Esophagus (tissue), 2 donors: ENCODE results near the gene DNAJC11. TPM values are rescaled to one million over a fixed set of nuclear protein-coding genes. Genes with fewer than 3 reads are reported as not detected.
A peak's percentile ranks its signal among the peaks of the same experiment; 100 is the strongest.

ENCODE experiments used
- H3K27ac ChIP-seq, 2 donors: one replicate each; pipeline ENCODE4 v1.5.1; 2013; ENCODE audit warnings: low read depth in 2 of 2, mild to moderate bottlenecking in 2 of 2, inconsistent platforms in 1 of 2, low read length in 1 of 2, moderate library complexity in 1 of 2
- H3K27me3 ChIP-seq, 2 donors: one replicate each; pipeline ENCODE4 v1.6.1; 2013; ENCODE audit warnings: low read length in 2 of 2, control low read depth in 1 of 2, mild to moderate bottlenecking in 1 of 2; ENCODE audit not compliant: insufficient read depth in 2 of 2, control insufficient read depth in 1 of 2
- H3K36me3 ChIP-seq, 2 donors: one replicate each; pipeline ENCODE4 v1.6.1; 2013; ENCODE audit warnings: low read length in 1 of 2; ENCODE audit not compliant: control insufficient read depth in 2 of 2, insufficient read depth in 2 of 2
- H3K4me1 ChIP-seq, 2 donors: one replicate each; pipeline ENCODE4 v1.6.1; 2013; ENCODE audit warnings: low read length in 1 of 2; ENCODE audit not compliant: control insufficient read depth in 2 of 2, insufficient read depth in 2 of 2
- H3K4me3 ChIP-seq, 2 donors: one replicate each; pipeline ENCODE4 v1.5.1; 2013; ENCODE audit warnings: low read length in 2 of 2, mild to moderate bottlenecking in 2 of 2, low read depth in 1 of 2, moderate library complexity in 1 of 2
- H3K9me3 ChIP-seq, 2 donors: one replicate each; pipeline ENCODE4 v1.6.1; 2013; ENCODE audit warnings: mild to moderate bottlenecking in 2 of 2, low read depth in 1 of 2, low read length in 1 of 2, moderate library complexity in 1 of 2; ENCODE audit not compliant: control insufficient read depth in 2 of 2, insufficient read depth in 1 of 2
- WGBS, 2 donors: extraction: QIAGEN DNeasy Blood & Tissue Kit; methylation state at CpG; one replicate each; pipeline ENCODE4 v1.1.7; 2013; 5-methylcytosine and 5-hydroxymethylcytosine counted together
- polyA plus RNA-seq, 2 donors: library from polyadenylated mRNA; stranded (reverse); fragments of 200-250 nt; gene quantifications; one replicate each; pipeline ENCODE4 v1.2.3, GENCODE V29; 2013
- donor health status: healthy with polysubstance abuse.
- donor health status: Bipolar disorder and iron deficiency.

Gene DNAJC11
- polyA plus RNA-seq, 2 donors: 21.9 to 23.0 TPM

DNA sequence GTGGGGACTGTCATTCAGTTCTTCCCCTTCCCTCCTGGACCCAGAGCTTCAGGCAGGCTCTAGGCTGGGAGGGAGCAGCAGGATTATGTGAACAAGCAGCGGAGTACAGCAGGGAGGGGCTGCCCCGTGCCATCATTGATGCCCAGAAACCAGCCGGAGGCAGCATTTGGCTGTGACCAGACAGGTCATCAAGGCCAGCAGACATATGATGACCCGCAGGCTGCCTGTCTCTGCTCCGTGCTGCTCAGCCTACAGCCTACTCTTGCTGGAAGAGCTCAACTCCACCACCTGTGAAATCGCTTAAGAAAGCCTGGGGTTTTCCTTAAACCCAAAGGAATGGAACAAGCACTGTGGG lies 103.9 kb downstream of the DNAJC11 start:
- H3K27ac ChIP-seq: peak overlapping the region in 1 of 2 donors; percentile 59
- H3K27me3 ChIP-seq: no peaks in the 10 kb centered on the region
- peaks cover 12 to 28% of the 10 kb centered on the region in 2 donors for H3K4me1 ChIP-seq
- 56 to 70% methylated on average over 6 of the region's 6 CpGs for WGBS, 2 donors
- peak overlapping the region in 1 of 2 donors; percentile 5 for H3K4me3 ChIP-seq
- peaks cover 0 to 1% of the 10 kb centered on the region in 2 donors for H3K9me3 ChIP-seq
- H3K36me3 ChIP-seq: peaks cover 17 to 54% of the 10 kb centered on the region in 2 donors

- WGBS, 2 donors: 68 to 71% methylated on average over 15 of the region's 15 CpGs
- H3K36me3 ChIP-seq: peaks cover 17 to 59% of the 10 kb centered on the region in 2 donors
- peak overlapping the region in 1 of 2 donors; percentile 59 for H3K27ac ChIP-seq
- H3K4me3 ChIP-seq: peak overlapping the region in 1 of 2 donors; percentile 16
- H3K9me3 ChIP-seq: peaks cover 0 to 1% of the 10 kb centered on the region in 2 donors
- H3K4me1 ChIP-seq: peaks cover 12 to 28% of the 10 kb centered on the region in 2 donors
- H3K27me3 ChIP-seq: no peaks in the 10 kb centered on the region
These were observed 104.5 kb downstream of the DNAJC11 start for GRCh38 chr1:6596886-6597776.

GRCh38 chr1:6596351-6596750 lies 105.3 kb downstream of the DNAJC11 start:
- Histone ChIP-seq H3K9me3 (peaks cover 0 to 1% of the 10 kb centered on the region in 2 donors), H3K4me1 (peaks cover 12 to 31% of the 10 kb centered on the region in 2 donors), H3K4me3 (peak overlapping the region in 1 of 2 donors; percentile 16), H3K27me3 (no peaks in the 10 kb centered on the region), H3K36me3 (peaks cover 19 to 65% of the 10 kb centered on the region in 2 donors), H3K27ac (peak overlapping the region in 1 of 2 donors; percentile 7)
- WGBS, 2 donors: 54 to 56% methylated on average over 7 of the region's 7 CpGs

GRCh38 chr1:6594977-6595740 lies 106.5 kb downstream of the DNAJC11 start:
- 83 to 86% methylated on average over 11 of the region's 11 CpGs for WGBS, 2 donors
- no peaks in the 10 kb centered on the region for H3K27me3 ChIP-seq
- H3K4me1 ChIP-seq: peaks cover 12 to 33% of the 10 kb centered on the region in 2 donors
- peaks cover 20 to 74% of the 10 kb centered on the region in 2 donors for H3K36me3 ChIP-seq
- H3K9me3 ChIP-seq: peaks cover 0 to 1% of the 10 kb centered on the region in 2 donors
- H3K27ac ChIP-seq: peak overlapping the region in 1 of 2 donors; percentile 40
- no peak overlapping the region for H3K4me3 ChIP-seq

DNA sequence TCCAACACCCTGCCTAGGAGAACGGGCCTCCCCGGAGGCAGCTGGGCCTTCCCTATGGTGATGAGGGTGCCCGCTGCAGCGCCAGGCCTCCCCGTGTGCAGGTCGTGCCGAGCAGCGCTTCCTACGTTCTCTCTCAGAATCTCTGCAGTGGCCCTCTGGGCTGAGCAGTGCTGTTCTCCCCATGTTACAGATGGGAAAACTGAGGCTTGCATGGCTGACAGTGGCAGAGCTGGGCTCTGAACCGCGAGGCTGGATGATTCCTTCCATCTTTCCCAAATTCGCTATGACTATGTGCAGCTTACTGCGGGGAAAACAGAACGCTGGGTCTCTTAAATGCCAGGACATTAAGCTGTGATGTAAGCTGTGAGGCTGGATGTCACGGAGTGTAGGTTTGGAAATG lies 107.8 kb downstream of the DNAJC11 start:
- H3K27ac ChIP-seq: no peak overlapping the region
- H3K4me1 ChIP-seq: peaks cover 8 to 29% of the 10 kb centered on the region in 2 donors

GRCh38 chr1:6592865-6593593 lies 108.6 kb downstream of the DNAJC11 start:
- Histone ChIP-seq H3K9me3 (peaks cover 0 to 1% of the 10 kb centered on the region in 2 donors), H3K27ac (no peak overlapping the region), H3K27me3 (no peaks in the 10 kb centered on the region), H3K4me3 (no peak overlapping the region), H3K4me1 (peaks cover 15 to 36% of the 10 kb centered on the region in 2 donors), H3K36me3 (peaks cover 23 to 82% of the 10 kb centered on the region in 2 donors)
- 82 to 88% methylated on average over 38 of the region's 38 CpGs for WGBS, 2 donors

More for the DNA sequence above, 107.8 kb downstream of the DNAJC11 start:
- H3K36me3 ChIP-seq: peaks cover 20 to 78% of the 10 kb centered on the region in 2 donors
- H3K4me3 ChIP-seq: no peak overlapping the region
- peaks cover 0 to 1% of the 10 kb centered on the region in 2 donors for H3K9me3 ChIP-seq
- no peaks in the 10 kb centered on the region for H3K27me3 ChIP-seq
- 90 to 92% methylated on average over 15 of the region's 15 CpGs for WGBS, 2 donors

DNA sequence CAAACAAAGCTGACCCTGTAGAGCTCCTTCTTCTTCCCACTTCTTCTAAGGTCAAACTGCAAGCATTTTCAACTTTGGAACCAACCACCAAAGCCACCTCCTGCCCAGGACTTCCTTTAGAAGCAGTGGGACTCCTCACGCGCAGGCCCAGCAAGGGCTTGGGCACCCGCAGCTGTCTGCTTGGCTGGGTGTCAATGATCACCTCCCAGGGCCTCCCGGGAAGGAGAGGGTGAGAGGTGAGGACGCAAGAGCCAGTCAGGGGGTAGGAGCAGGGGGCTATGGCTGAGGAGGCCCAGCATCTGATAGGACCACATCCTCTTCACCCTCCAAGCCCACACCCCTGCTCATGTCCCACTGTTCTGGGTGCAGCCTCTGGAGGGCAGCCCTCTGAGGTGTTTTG lies 109.2 kb downstream of the DNAJC11 start:
- H3K27ac ChIP-seq: no peak overlapping the region
- peaks cover 0 to 1% of the 10 kb centered on the region in 2 donors for H3K9me3 ChIP-seq
- WGBS, 2 donors: 35 to 41% methylated on average over 5 of the region's 5 CpGs
- H3K4me1 ChIP-seq: peaks cover 12 to 36% of the 10 kb centered on the region in 2 donors
- H3K4me3 ChIP-seq: no peak overlapping the region
- H3K36me3 ChIP-seq: peaks cover 21 to 78% of the 10 kb centered on the region in 2 donors
- no peaks in the 10 kb centered on the region for H3K27me3 ChIP-seq

DNA sequence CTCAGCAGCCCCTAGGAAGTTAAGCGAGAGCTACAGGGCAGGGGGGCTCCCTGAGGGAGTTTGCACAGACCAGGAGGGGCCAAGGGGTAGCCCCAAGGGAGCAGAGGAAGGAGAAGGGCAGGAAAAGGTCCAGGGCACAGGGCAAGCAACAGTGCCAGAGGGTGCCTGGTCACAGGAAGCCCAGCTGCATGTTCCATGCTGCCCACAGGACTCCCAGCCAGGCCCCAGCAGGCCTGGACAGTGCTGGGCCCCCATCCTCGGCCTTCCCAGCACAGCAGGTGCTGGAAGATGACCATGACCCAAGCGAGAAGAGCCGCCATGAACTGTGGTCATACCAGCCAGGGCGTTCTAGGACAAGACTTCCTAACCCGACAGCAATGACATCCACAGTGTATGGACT lies 110.0 kb downstream of the DNAJC11 start:
- H3K27ac ChIP-seq: no peak overlapping the region
- peaks cover 19 to 72% of the 10 kb centered on the region in 2 donors for H3K36me3 ChIP-seq
- H3K9me3 ChIP-seq: peaks cover 0 to 1% of the 10 kb centered on the region in 2 donors
- WGBS, 2 donors: 80 to 87% methylated on average over 6 of the region's 6 CpGs
- peaks cover 12 to 32% of the 10 kb centered on the region in 2 donors for H3K4me1 ChIP-seq
- H3K4me3 ChIP-seq: no peak overlapping the region
- no peaks in the 10 kb centered on the region for H3K27me3 ChIP-seq

DNA sequence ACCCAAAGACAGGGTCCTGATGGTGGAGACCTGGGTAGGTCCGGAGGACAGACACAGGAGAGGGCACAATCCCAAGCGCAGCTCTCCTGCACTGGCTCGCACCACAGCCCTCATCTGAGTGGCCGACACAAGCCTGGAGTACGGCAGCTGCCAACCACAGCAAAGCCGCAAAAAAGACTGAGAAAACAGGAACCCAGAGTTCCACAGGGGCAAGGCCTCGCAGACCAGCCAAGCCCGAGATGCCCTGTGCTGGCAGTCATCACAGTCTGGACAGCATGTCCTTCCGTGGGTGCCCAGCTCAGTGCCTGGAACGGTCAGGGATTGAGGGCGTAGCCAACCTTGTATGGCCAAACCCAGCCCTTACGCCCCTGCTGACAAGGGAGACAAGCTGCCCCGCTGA lies 110.4 kb downstream of the DNAJC11 start:
- Histone ChIP-seq H3K4me1 (peaks cover 13 to 31% of the 10 kb centered on the region in 2 donors), H3K36me3 (peaks cover 19 to 71% of the 10 kb centered on the region in 2 donors), H3K27me3 (no peaks in the 10 kb centered on the region), H3K4me3 (no peak overlapping the region), H3K27ac (no peak overlapping the region), H3K9me3 (peaks cover 0 to 1% of the 10 kb centered on the region in 2 donors)
- 72 to 76% methylated on average over 13 of the region's 13 CpGs for WGBS, 2 donors
